ENCODE data around the gene TTC34.
"Not testable (repeated sequence)": the region's sequence is repeated elsewhere in the genome, so short reads cannot be mapped to it uniquely, and the experiment has no call there.

DNA sequence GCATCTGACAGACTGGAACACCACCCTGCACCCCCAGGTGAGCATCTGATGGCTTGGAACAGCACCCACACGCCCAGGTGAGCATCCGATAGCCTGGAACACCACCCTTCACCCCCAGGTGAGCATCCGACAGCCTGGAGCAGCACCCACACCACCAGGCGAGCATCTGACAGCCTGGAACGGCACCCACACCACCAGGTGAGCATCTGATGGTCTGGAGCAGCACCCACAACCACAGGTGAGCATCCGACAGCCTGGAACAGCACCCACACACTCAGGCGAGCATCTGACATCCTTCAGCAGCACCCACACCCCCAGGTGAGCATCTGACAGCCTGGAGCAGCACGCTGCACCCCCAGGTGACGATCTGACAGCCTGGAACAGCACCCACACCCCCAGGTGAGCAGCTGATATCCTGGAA, 118.2 kb downstream of the TTC34 start:
- TF ChIP-seq, protein P1, sequence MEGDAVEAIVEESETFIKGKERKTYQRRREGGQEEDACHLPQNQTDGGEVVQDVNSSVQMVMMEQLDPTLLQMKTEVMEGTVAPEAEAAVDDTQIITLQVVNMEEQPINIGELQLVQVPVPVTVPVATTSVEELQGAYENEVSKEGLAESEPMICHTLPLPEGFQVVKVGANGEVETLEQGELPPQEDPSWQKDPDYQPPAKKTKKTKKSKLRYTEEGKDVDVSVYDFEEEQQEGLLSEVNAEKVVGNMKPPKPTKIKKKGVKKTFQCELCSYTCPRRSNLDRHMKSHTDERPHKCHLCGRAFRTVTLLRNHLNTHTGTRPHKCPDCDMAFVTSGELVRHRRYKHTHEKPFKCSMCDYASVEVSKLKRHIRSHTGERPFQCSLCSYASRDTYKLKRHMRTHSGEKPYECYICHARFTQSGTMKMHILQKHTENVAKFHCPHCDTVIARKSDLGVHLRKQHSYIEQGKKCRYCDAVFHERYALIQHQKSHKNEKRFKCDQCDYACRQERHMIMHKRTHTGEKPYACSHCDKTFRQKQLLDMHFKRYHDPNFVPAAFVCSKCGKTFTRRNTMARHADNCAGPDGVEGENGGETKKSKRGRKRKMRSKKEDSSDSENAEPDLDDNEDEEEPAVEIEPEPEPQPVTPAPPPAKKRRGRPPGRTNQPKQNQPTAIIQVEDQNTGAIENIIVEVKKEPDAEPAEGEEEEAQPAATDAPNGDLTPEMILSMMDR (IDR thresholded peaks at IDR 0.05): not testable (repeated sequence)
- not testable (repeated sequence) for TF ChIP-seq POLR2A, EP300 (IDR thresholded peaks at IDR 0.05)

Measured in ovary (tissue), 3 donors.